Lower lobe of right lung (tissue), 2 donors: ENCODE data around the gene TOX2. TPM values are rescaled to one million over a fixed set of nuclear protein-coding genes. Genes with fewer than 3 reads are reported as not detected.
A peak's percentile ranks its signal among the peaks of the same experiment; 100 is the strongest.

Experiments used
- ATAC-seq, 2 donors: fragments of 200-7000 bp; cut with Tn5 transposase; one replicate each; pipeline ENCODE4 v1.9.1; 2020 to 2022; ENCODE audit warnings: mild to moderate bottlenecking in 2 of 2, moderate library complexity in 2 of 2
- DNase-seq: peaks from one replicate; pipeline ENCODE4 v3.0.0-alpha.2; 2020
- H3K27ac ChIP-seq: fragments of 200-600 bp; one replicate; pipeline ENCODE4 v1.8.0; 2022
- H3K27me3 ChIP-seq: fragments of 200-600 bp; one replicate; pipeline ENCODE4 v1.8.0; 2022; ENCODE audit warnings: low read depth
- H3K36me3 ChIP-seq: fragments of 200-600 bp; one replicate; pipeline ENCODE4 v1.8.0; 2022; ENCODE audit warnings: mild to moderate bottlenecking
- H3K4me1 ChIP-seq: fragments of 200-600 bp; one replicate; pipeline ENCODE4 v1.8.0; 2022
- H3K4me3 ChIP-seq: fragments of 200-600 bp; one replicate; pipeline ENCODE4 v1.8.0; 2022; ENCODE audit warnings: mild to moderate bottlenecking
- H3K9me3 ChIP-seq: fragments of 200-600 bp; one replicate; pipeline ENCODE4 v1.8.0; 2022
- CTCF ChIP-seq: fragments of 200-600 bp; IDR thresholded peaks from one replicate; pipeline ENCODE4 v1.8.0; 2022; ENCODE audit warnings: antibody characterized with exemption, mild to moderate bottlenecking
- intact Hi-C: fragments of 100-400 bp; cut with DNase I; formaldehyde crosslinking; loops from one replicate; pipeline ENCODE4 v1.11.0; 2022
- total RNA-seq: library from RNA; stranded (reverse); fragmentation: NEBNext Ultra II Directional; extraction: Animal tissue kit (Norgen Biotek cat#: 25700); gene quantifications from one replicate; pipeline ENCODE4 v1.2.1, GENCODE V29; 2021
- donor health status: DM: no; HTN: yes; CAD: no; lungs with severe emphysema.

The TOX2 gene
- total RNA-seq, 1 donor from 2014 or later, result 16.3 TPM

GRCh38 chr20:43941476-43942200 lies 27.0 kb downstream of the TOX2 start:
- H3K27ac ChIP-seq, result peak overlapping the region; percentile 75
- H3K4me1 ChIP-seq, result peaks cover 68% of the 10 kb centered on the region
- no peak for TF ChIP-seq CTCF

GRCh38 chr20:43942201-43942590 lies 27.5 kb downstream of the TOX2 start:
- intact Hi-C loops, result no loop called here
- H3K27me3 ChIP-seq, result no peaks in the 10 kb centered on the region
- H3K36me3 ChIP-seq, result no peaks in the 10 kb centered on the region
- no peak for DNase-seq
- peak overlapping the region; percentile 75 for H3K27ac ChIP-seq
- no peak for TF ChIP-seq CTCF
- ATAC-seq, result no peak
- H3K4me3 ChIP-seq, result no peak overlapping the region
- H3K9me3 ChIP-seq, result no peaks in the 10 kb centered on the region
- peaks cover 63% of the 10 kb centered on the region for H3K4me1 ChIP-seq

More at GRCh38 chr20:43941476-43942200, 27.0 kb downstream of the TOX2 start:
- no peaks in the 10 kb centered on the region for H3K9me3 ChIP-seq
- no peak for DNase-seq
- intact Hi-C loops, result no loop called here
- no peaks in the 10 kb centered on the region for H3K36me3 ChIP-seq
- peak; percentile 53 to 60 for ATAC-seq
- H3K4me3 ChIP-seq, result no peak overlapping the region
- no peaks in the 10 kb centered on the region for H3K27me3 ChIP-seq

- peak in 1 of 2 donors; percentile 37 for ATAC-seq
- intact Hi-C loops, result no loop called here
- H3K4me1 ChIP-seq, result peaks cover 57% of the 10 kb centered on the region
- no peaks in the 10 kb centered on the region for H3K9me3 ChIP-seq
- DNase-seq, result no peak
- TF ChIP-seq CTCF, result no peak
- no peak overlapping the region for H3K4me3 ChIP-seq
- no peaks in the 10 kb centered on the region for H3K27me3 ChIP-seq
- H3K36me3 ChIP-seq, result no peaks in the 10 kb centered on the region
- H3K27ac ChIP-seq, result peak overlapping the region; percentile 75
Measured at GRCh38 chr20:43942667-43943285, 28.1 kb downstream of the TOX2 start.

- Histone ChIP-seq H3K36me3 (no peaks in the 10 kb centered on the region), H3K9me3 (no peaks in the 10 kb centered on the region), H3K4me3 (no peak overlapping the region), H3K27ac (no peak overlapping the region), H3K27me3 (no peaks in the 10 kb centered on the region), H3K4me1 (peaks cover 47% of the 10 kb centered on the region)
- no peak for DNase-seq
- TF ChIP-seq CTCF, result no peak
- no peak for ATAC-seq
- intact Hi-C loops, result no loop called here
Measured at GRCh38 chr20:43943725-43944124, 29.1 kb downstream of the TOX2 start.

- Histone ChIP-seq H3K4me3 (no peak overlapping the region), H3K9me3 (no peaks in the 10 kb centered on the region), H3K36me3 (no peaks in the 10 kb centered on the region), H3K27me3 (no peaks in the 10 kb centered on the region), H3K4me1 (peaks cover 46% of the 10 kb centered on the region), H3K27ac (no peak overlapping the region)
- no peak for TF ChIP-seq CTCF
- intact Hi-C loops, result no loop called here
- DNase-seq (no peak), ATAC-seq (no peak)
Measured at GRCh38 chr20:43944653-43945235, 30.1 kb downstream of the TOX2 start.
